Stimulated activated naive B cell treated with anti-CD40 and anti-IgM and Interleukin-4, amounts not matched to agents 10 μg/mL and 1 μg/mL and 100 μg/mL, for 72 hours (primary cell): ENCODE results near the gene CABLES2.

Source experiments
- ATAC-seq, 2 donors: fragments of 150-1000 bp; cut with Tn5 transposase; replicated peaks; 2 replicates each; pipeline ENCODE4 v1.10.0; 2021; ENCODE audit warnings: moderate library complexity in 1 of 2
- DNase-seq: peaks from one replicate; pipeline ENCODE4 v3.0.0; 2021
- H3K27ac Mint-ChIP-seq: one replicate; pipeline ENCODE4 v1.8.0; 2022; ENCODE audit warnings: mild to moderate bottlenecking, mixed read lengths
- H3K27me3 Mint-ChIP-seq, 2 donors: one replicate each; pipeline ENCODE4 v1.8.0; 2022; ENCODE audit warnings: mixed read lengths in 2 of 2
- H3K36me3 Mint-ChIP-seq, 2 donors: one replicate each; pipeline ENCODE4 v1.8.0; 2022; ENCODE audit warnings: mixed read lengths in 2 of 2, mild to moderate bottlenecking in 1 of 2
- H3K4me1 Mint-ChIP-seq, 2 donors: one replicate each; pipeline ENCODE4 v1.8.0; 2022; ENCODE audit warnings: mixed read lengths in 2 of 2, mild to moderate bottlenecking in 1 of 2
- H3K4me3 Mint-ChIP-seq, 2 donors: one replicate each; pipeline ENCODE4 v1.8.0; 2022; ENCODE audit warnings: mild to moderate bottlenecking in 2 of 2, mixed read lengths in 2 of 2, moderate library complexity in 1 of 2
- H3K9me3 Mint-ChIP-seq, 2 donors: one replicate each; pipeline ENCODE4 v1.8.0; 2022; ENCODE audit warnings: mixed read lengths in 2 of 2, mild to moderate bottlenecking in 1 of 2

CABLES2 gene

GRCh38 chr20:62388839-62389600 lies 18.1 kb downstream of the CABLES2 start:
- peaks cover 38 to 57% of the 10 kb centered on the region in 2 donors for H3K4me1 Mint-ChIP-seq
- no peak for DNase-seq
- ATAC-seq: no peak
- H3K27me3 Mint-ChIP-seq: no peaks in the 10 kb centered on the region
- peak overlapping the region; percentile 86 for H3K27ac Mint-ChIP-seq
- H3K36me3 Mint-ChIP-seq: peaks cover 38 to 55% of the 10 kb centered on the region in 2 donors
- H3K4me3 Mint-ChIP-seq: peak overlapping the region; percentile 95
- no peaks in the 10 kb centered on the region for H3K9me3 Mint-ChIP-seq

- H3K9me3 Mint-ChIP-seq: no peaks in the 10 kb centered on the region
- peaks cover 38 to 60% of the 10 kb centered on the region in 2 donors for H3K36me3 Mint-ChIP-seq
Measured at GRCh38 chr20:62387933-62388635, 19.0 kb downstream of the CABLES2 start.

GRCh38 chr20:62387219-62387913 lies 19.7 kb downstream of the CABLES2 start:
- Mint-ChIP-seq H3K4me3 (peak overlapping the region; percentile 95), H3K27me3 (no peaks in the 10 kb centered on the region), H3K4me1 (peaks cover 39 to 69% of the 10 kb centered on the region in 2 donors), H3K9me3 (peaks cover 0 to 1% of the 10 kb centered on the region in 2 donors), H3K36me3 (peaks cover 43 to 61% of the 10 kb centered on the region in 2 donors), H3K27ac (peak overlapping the region; percentile 96)
- DNase-seq (no peak), ATAC-seq (peak; percentile 9 to 17)

More at GRCh38 chr20:62387933-62388635, 19.0 kb downstream of the CABLES2 start:
- Mint-ChIP-seq H3K27me3 (no peaks in the 10 kb centered on the region), H3K4me3 (peak overlapping the region; percentile 95), H3K4me1 (peaks cover 38 to 63% of the 10 kb centered on the region in 2 donors), H3K27ac (peak overlapping the region; percentile 96)
- DNase-seq: no peak
- no peak for ATAC-seq

- peak; percentile 90 to 95 for ATAC-seq
- peak within 1 kb of the TSS; percentile 95 for H3K4me3 Mint-ChIP-seq
- peak within 1 kb of the TSS; percentile 96 for H3K27ac Mint-ChIP-seq
- H3K27me3 Mint-ChIP-seq: no peaks in the 10 kb centered on the region
- peak; percentile 89 for DNase-seq
- H3K4me1 Mint-ChIP-seq: peaks cover 44 to 73% of the 10 kb centered on the region in 2 donors
- H3K9me3 Mint-ChIP-seq: peaks cover 6% of the 10 kb centered on the region in 2 donors
- H3K36me3 Mint-ChIP-seq: peaks cover 44 to 64% of the 10 kb centered on the region in 2 donors
Measured at GRCh38 chr20:62386383-62387218, 20.5 kb downstream of the CABLES2 start, which contains the start of gene RPS21. RPS21 (plus strand) TSS chr20:62387103; CDS start chr20:62387339, 236 bp downstream.

GRCh38 chr20:62382306-62383198 lies 24.5 kb downstream of the CABLES2 start:
- Mint-ChIP-seq H3K4me1 (peaks cover 25 to 37% of the 10 kb centered on the region in 2 donors), H3K4me3 (peak overlapping the region in 1 of 2 donors; percentile 54), H3K36me3 (peaks cover 17 to 26% of the 10 kb centered on the region in 2 donors), H3K27me3 (no peaks in the 10 kb centered on the region), H3K27ac (no peak overlapping the region), H3K9me3 (peaks cover 6% of the 10 kb centered on the region in 2 donors)
- peak; percentile 78 for DNase-seq
- ATAC-seq: peak; percentile 78 to 80

- DNase-seq (no peak), ATAC-seq (no peak)
- no peak overlapping the region for H3K4me3 Mint-ChIP-seq
- H3K27me3 Mint-ChIP-seq: no peaks in the 10 kb centered on the region
- H3K36me3 Mint-ChIP-seq: peaks cover 14 to 26% of the 10 kb centered on the region in 2 donors
- H3K27ac Mint-ChIP-seq: no peak overlapping the region
- H3K4me1 Mint-ChIP-seq: peaks cover 23 to 35% of the 10 kb centered on the region in 2 donors
- peaks cover 6% of the 10 kb centered on the region in 2 donors for H3K9me3 Mint-ChIP-seq
Measured at GRCh38 chr20:62381842-62382241, 25.2 kb downstream of the CABLES2 start.

GRCh38 chr20:62381202-62381797 lies 25.8 kb downstream of the CABLES2 start:
- Mint-ChIP-seq H3K4me3 (no peak overlapping the region), H3K9me3 (peaks cover 6% of the 10 kb centered on the region in 2 donors), H3K27ac (no peak overlapping the region), H3K27me3 (no peaks in the 10 kb centered on the region), H3K36me3 (peaks cover 14 to 26% of the 10 kb centered on the region in 2 donors), H3K4me1 (peaks cover 23 to 35% of the 10 kb centered on the region in 2 donors)
- DNase-seq: no peak
- ATAC-seq: no peak

- H3K4me1 Mint-ChIP-seq: peaks cover 14 to 22% of the 10 kb centered on the region in 2 donors
- H3K4me3 Mint-ChIP-seq: no peak overlapping the region
- peaks cover 6% of the 10 kb centered on the region in 2 donors for H3K9me3 Mint-ChIP-seq
- H3K27me3 Mint-ChIP-seq: no peaks in the 10 kb centered on the region
- ATAC-seq: no peak
- peaks cover 14 to 16% of the 10 kb centered on the region in 2 donors for H3K36me3 Mint-ChIP-seq
- no peak overlapping the region for H3K27ac Mint-ChIP-seq
- DNase-seq: no peak
Measured at GRCh38 chr20:62378215-62378614, 28.9 kb downstream of the CABLES2 start.

- Mint-ChIP-seq H3K36me3 (peaks cover 11 to 14% of the 10 kb centered on the region in 2 donors), H3K4me1 (peaks cover 12 to 19% of the 10 kb centered on the region in 2 donors), H3K9me3 (peaks cover 6% of the 10 kb centered on the region in 2 donors), H3K27ac (no peak overlapping the region), H3K4me3 (no peak overlapping the region), H3K27me3 (peaks cover 4 to 5% of the 10 kb centered on the region in 2 donors)
- DNase-seq: no peak
- ATAC-seq: no peak
Measured at GRCh38 chr20:62377615-62378178, 29.4 kb downstream of the CABLES2 start.

GRCh38 chr20:62377064-62377461 lies 30.0 kb downstream of the CABLES2 start:
- peaks cover 5 to 7% of the 10 kb centered on the region in 2 donors for H3K27me3 Mint-ChIP-seq
- H3K36me3 Mint-ChIP-seq: peaks cover 6 to 9% of the 10 kb centered on the region in 2 donors
- H3K9me3 Mint-ChIP-seq: peaks cover 3 to 4% of the 10 kb centered on the region in 2 donors
- H3K27ac Mint-ChIP-seq: peak overlapping the region; percentile 1
- no peak for DNase-seq
- no peak for ATAC-seq
- H3K4me1 Mint-ChIP-seq: peaks cover 9 to 12% of the 10 kb centered on the region in 2 donors
- H3K4me3 Mint-ChIP-seq: no peak overlapping the region

GRCh38 chr20:62376112-62377063 lies 30.7 kb downstream of the CABLES2 start:
- H3K36me3 Mint-ChIP-seq: peaks cover 0 to 4% of the 10 kb centered on the region in 2 donors
- H3K4me1 Mint-ChIP-seq: peaks cover 5 to 8% of the 10 kb centered on the region in 2 donors
- ATAC-seq (no peak), DNase-seq (no peak)
- H3K27ac Mint-ChIP-seq: no peak overlapping the region
- H3K27me3 Mint-ChIP-seq: peaks cover 5 to 7% of the 10 kb centered on the region in 2 donors
- H3K9me3 Mint-ChIP-seq: no peaks in the 10 kb centered on the region
- no peak overlapping the region for H3K4me3 Mint-ChIP-seq
